GM10266 (cell line): Measurements from ENCODE around the gene PEPD.

ENCODE experiments used
- DNase-seq: peaks from one replicate; pipeline ENCODE4 v3.0.0; 2012; ENCODE audit errors: extremely low spot score
- CTCF ChIP-seq: IDR thresholded peaks from 2 replicates; pipeline ENCODE4 v1.5.1; 2012; ENCODE audit warnings: mild to moderate bottlenecking, low read depth; ENCODE audit not compliant: control insufficient read depth, insufficient read depth; ENCODE audit errors: missing control alignments

Gene PEPD

GRCh38 chr19:33366127-33366526 lies 155.5 kb downstream of the PEPD start:
- no peak for DNase-seq
- TF ChIP-seq CTCF = no peak

- DNase-seq = no peak
- no peak for TF ChIP-seq CTCF
These were observed 155.9 kb downstream of the PEPD start for GRCh38 chr19:33365691-33366090.

- TF ChIP-seq CTCF = no peak
- no peak for DNase-seq
These were observed 158.1 kb downstream of the PEPD start for GRCh38 chr19:33363476-33363875.

GRCh38 chr19:33362508-33363228 lies 158.9 kb downstream of the PEPD start:
- no peak for TF ChIP-seq CTCF
- no peak for DNase-seq

- DNase-seq = no peak
- no peak for TF ChIP-seq CTCF
These were observed 162.0 kb downstream of the PEPD start for GRCh38 chr19:33359581-33359980.

- TF ChIP-seq CTCF = no peak
- no peak for DNase-seq
These were observed 163.2 kb downstream of the PEPD start for GRCh38 chr19:33358408-33358807.

GRCh38 chr19:33357556-33357955 lies 164.0 kb downstream of the PEPD start:
- no peak for TF ChIP-seq CTCF

More at GRCh38 chr19:33357556-33357955, 164.0 kb downstream of the PEPD start:
- no peak for DNase-seq
